H1 (cell line): ENCODE data around the gene SCAMP3. TPM values are rescaled to one million over a fixed set of nuclear protein-coding genes. Genes with fewer than 3 reads are reported as not detected.

Experiments used
- ATF2 ChIP-seq: IDR thresholded peaks from 2 replicates; pipeline ENCODE4 v1.6.1; 2012; ENCODE audit warnings: low read length, inconsistent platforms
- JUND ChIP-seq: IDR thresholded peaks from 2 replicates; pipeline ENCODE4 v1.6.1; 2011; ENCODE audit warnings: mild to moderate bottlenecking, improper control_type of control experiment, low read length
- MAFK ChIP-seq: IDR thresholded peaks from 2 replicates; pipeline ENCODE4 v1.6.1; 2012; ENCODE audit warnings: low read depth, mild to moderate bottlenecking, improper control_type of control experiment, low read length
- RAD21 ChIP-seq, 2 experiments: IDR thresholded peaks in 1 of 2; conservative IDR thresholded peaks in 1 of 2; 2 replicates each; pipeline ENCODE4 v1.6.1; 2011; ENCODE audit warnings: low read depth in 2 of 2, low read length in 2 of 2, improper control_type of control experiment in 1 of 2, inconsistent platforms in 1 of 2, mild to moderate bottlenecking in 1 of 2, moderate library complexity in 1 of 2
- RXRA ChIP-seq: IDR thresholded peaks from 2 replicates; pipeline ENCODE4 v1.6.1; 2011; ENCODE audit warnings: low read depth, mild to moderate bottlenecking, low read length, moderate library complexity; ENCODE audit not compliant: insufficient read depth
- SP4 ChIP-seq: IDR thresholded peaks from 2 replicates; pipeline ENCODE4 v1.6.1; 2012; ENCODE audit warnings: low read length, inconsistent platforms
- USF2 ChIP-seq: IDR thresholded peaks from 2 replicates; pipeline ENCODE4 v1.6.1; 2011; ENCODE audit warnings: low read length, improper control_type of control experiment
- polyA plus RNA-seq, 7 experiments: library from polyadenylated mRNA; depleted of rRNA in 3 of 7; stranded (reverse) in 5 of 7; unstranded in 2 of 7; fragments of >200 nt in 5 of 7; fragments of 200-250 nt in 2 of 7; gene quantifications; 1 replicate in 5 of 7; 2 replicates in 1 of 7; 4 replicates in 1 of 7; pipeline versions ENCODE4 v1.2.1 to v1.2.3, GENCODE V29; 2011 to 2013; ENCODE audit warnings: missing spikeins in 2 of 7, mixed read lengths in 2 of 7
- total RNA-seq: library from RNA; stranded (reverse); fragmentation: NEBNext Ultra II Directional; extraction: Animal tissue kit (Norgen Biotek cat#: 25700); gene quantifications from 2 replicates; pipeline ENCODE4 v1.2.1, GENCODE V29; 2021

The SCAMP3 gene
- total and polyA plus RNA-seq, 2 of the 8 experiments (the other 6 are each of a cell fraction or from before 2014, with no cell fraction given) = 48.9 to 143 TPM

- TF ChIP-seq USF2 (no peak), RAD21 (IDR thresholded peaks at IDR 0.05 in 1 of 2, conservative IDR thresholded peaks at IDR 0.05 in 1 of 2; ENCODE audit: low read depth in 2 of 2, low read length in 2 of 2) (peak in 1 of 2 experiments; percentile 24; a peak in 2 of 4 replicates), JUND (peak; percentile 100), SP4 (peak; percentile 93), RXRA (0 out of 2 replicates have a peak, but pooled peaks have one; percentile 31), MAFK (no peak), ATF2 (0 out of 2 replicates have a peak, but pooled peaks have one; percentile 24)
These were observed 17.6 kb downstream of the SCAMP3 start (continued) for GRCh38 chr1:155244368-155245162.
